ENCODE measurements around the gene ADAM8.
A peak's percentile ranks its signal among the peaks of the same experiment; 100 is the strongest.
"Not testable (repeated sequence)": the region's sequence is repeated elsewhere in the genome, so short reads cannot be mapped to it uniquely, and the experiment has no call there.

The ADAM8 gene

DNA sequence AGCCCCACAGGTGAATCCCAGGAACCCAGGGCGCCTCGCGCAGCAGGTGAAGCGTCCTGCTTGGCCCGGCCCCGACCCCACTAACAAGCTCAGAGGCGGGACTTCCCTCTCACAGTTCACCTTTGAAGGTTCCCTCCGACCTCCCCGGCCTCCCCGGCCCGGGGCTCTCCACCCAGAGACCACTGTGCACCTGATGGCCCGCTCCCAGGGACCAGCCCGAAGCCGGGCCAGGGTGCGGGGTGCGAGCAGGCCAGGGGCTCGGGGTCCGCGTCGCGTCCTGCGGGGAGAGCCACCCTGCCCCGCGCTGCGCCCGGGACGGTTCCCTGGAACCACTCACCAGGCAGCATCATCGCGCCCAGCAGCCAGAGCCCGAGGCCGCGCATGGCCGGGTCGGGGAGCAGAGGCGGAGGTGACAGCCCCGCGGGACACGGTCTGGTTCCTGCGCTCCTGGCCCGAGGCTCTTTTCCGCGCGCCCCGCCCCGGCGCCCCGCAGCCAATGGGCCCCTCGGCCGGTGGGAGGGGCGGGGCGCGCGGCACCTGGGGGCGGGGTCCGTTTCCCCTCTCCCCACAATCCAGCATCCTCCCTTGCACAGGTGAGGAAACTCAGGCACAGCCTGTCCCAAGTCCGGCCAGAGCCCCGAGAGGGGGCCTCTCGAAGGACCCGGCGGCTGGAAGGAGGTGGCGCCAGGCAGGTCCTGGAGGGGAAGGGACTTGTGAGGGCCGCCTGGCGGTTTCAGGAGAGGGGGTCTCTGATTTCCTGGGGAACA lies at the start of gene ADAM8:
Gene ADAM8 (minus strand): TSS at position 434 of the 767 bp plus-strand sequence. CDS start 51 bp downstream, at position 383.
- peak; percentile 48 for DNase-seq

DNA sequence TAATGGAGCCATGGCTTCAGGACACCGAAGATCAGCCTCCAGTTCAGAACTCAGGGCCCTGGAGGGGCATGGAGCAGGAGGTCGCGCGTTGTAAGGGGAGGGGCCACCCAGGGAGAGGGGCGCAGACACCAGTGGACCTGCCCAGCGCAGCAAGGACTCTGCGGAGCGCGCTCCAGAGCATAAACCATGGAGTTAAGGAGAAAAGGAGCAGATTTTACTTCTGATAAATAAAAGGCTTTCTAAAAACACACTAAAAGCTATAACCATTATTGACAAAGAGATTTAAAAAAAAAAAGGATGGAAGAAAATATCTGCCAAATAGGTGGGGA lies 49.5 kb upstream of the ADAM8 start:
- no peak for DNase-seq

DNA sequence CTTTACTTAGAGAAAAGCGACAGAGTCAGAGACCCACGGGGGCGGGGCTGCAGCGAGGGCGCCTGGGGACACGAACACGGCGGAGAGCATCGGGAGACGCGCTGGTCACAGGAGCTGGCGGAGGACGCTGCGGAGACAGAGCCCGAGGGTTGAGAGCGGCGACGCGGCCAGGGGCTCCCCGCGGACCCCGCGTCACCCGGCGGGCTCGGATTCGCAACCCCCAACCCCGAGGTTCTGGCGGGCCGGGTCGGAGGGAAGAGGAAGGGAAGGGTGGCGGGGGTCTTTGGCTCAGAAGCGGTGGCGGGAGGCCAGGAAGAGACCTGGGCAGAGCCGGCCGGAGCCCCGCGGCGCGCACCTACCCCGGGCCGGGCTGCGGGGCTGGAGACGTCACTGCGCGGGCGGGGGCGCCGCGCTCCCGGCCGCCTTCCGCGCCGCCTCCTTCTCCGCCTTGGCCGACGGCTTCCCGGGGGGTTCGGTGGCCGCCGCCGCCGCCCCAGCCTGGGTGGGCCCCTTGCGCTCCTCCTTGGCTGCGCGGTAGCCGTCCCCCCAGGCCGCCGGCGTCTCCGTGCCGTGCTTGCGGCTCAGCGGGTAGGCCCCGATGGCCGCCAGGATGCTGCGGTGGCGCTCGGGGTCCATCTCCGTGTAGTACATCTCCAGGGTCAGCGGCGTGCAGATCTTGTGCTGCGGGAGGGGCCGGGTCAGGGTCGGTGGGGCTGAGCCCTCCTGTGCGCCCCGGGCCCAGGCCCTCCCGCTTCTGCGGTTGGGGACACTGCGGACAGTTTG lies 49.0 kb upstream of the ADAM8 start:
- no peak for DNase-seq

DNA sequence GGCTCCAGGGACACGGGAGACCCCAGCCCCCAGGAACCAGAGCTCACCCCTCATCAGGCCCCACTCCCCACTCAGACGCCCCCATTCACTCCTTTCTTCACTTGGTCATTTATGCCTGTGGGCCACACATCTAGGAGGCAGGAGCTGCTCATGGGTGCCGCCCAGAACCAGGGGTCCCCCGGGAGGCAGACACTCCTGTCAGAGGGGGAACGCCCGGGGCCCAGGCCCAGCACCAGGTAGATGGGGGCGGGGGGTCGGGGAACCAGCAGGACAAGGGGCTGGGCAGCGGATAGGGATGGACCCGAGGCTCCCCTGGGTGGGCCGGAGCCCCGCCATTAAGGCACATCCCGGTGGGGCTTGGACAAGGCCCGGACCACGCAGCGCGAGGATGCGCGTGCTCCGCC lies 48.2 kb upstream of the ADAM8 start:
- DNase-seq: no peak

DNA sequence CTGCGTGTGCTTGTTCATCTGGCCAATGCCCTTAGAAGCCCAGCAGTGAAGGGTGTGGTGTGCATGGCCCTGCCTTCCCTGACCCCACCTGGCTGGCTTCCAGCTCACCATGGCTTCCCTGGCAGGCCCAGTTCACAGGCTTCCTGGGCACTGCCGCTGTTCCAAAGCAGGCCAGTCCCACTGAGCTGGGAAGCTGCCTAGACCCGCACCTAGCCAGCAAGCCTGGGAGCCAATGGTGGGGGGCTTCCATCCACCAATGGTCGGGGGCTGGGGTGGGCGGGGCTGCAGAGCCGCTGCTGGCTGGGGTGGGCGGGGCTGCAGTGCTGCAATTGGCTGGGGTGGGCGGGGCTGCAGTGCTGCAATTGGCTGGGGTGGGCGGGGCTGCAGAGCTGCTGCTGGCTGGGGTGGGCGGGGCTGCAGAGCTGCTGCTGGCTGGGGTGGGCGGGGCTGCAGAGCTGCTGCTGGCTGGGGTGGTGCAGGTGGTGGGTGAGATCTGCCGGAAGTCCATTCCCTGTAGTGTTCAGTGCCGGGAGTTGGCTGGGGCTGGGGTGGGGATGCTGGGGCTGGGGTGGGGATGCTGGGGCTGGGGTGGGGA lies 47.6 kb upstream of the ADAM8 start:
- peak; percentile 33 for DNase-seq

DNA sequence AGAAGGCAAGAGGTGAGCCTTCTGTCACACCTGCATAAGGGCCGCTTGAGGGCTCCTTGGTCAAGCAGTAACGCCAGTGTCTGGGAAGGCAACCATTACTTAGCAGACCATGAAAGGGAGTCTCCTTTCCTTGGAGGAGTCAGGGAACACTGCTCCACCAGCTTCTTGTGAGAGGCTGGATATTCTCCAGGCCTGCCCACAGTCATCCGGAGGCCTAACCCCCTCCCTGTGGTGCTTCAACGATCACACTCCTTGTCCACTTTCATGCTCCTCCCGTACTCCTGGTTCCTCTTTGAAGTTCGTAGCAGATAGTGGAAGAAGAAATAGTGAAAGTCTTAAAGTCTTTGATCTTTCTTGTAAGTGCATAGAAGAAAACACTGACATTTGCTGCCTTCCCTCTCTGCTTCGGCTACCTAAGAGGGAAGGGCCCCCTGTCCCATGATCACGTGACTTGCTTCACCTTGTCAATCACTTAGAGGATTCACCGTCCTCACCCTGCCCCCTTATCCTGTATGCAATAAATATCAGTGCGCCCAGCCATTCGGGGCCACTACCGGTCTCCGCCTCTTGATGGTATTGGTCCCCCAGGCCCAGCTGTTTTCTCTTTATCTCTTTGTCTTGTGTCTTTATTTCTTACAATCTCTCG lies 45.5 kb upstream of the ADAM8 start:
- DNase-seq: not testable (repeated sequence)

DNA sequence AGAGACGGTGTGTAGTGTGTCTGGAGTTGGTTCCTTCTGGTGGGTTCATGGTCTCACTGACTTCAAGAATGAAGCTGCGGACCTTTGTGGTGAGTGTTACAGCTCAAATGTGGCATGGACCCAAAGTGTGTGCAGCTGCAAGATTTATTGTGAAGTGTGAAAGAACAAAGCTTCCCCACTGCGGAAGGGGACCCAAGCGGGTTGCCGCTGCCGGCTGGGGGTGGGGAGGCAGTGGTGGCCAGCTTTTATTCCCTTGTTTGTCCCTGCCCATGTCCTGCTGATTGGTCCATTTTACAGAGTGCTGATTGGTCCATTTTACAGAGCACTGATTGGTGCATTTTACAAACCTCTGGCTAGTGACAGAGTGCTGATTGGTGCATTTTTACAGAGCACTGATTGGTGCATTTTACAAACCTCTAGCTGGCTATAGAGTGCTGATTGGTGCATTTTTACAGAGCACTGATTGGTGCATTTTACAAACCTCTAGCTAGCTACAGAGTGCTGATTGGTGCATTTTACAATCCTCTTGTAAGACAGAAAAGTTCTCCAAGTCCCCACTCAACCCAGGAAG lies 44.3 kb upstream of the ADAM8 start:
- DNase-seq: not testable (repeated sequence)

DNA sequence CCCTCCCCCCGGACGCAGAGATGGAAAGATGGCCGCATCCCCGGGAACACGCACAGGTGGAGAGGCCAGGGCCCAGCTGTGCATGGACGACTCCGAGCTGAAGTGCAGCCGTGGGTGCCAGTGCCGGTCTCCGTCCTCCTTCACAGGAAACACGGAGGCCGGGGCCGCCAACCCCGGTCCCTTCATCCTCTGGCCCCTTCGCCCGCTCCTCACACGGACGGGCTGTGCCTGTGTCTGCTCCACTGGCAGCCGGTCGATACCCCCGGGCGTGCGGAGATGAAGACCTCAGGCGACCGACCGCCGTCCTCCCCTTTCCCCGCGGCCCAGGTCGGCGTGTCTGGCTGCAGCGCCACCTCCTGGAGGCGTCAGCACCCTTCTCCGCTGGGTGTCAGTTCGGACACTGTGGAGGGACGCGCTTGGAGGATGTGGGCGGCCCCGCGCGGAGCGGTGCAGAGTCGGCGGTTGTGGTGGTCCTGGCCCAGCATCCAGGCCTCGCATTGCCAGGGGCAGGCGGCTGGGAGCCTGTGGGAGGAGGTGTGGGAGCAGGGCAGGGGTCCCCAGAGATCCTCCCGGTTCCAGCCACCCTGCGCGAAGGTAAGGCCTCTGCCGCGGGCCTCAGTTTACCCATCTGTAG lies 41.9 kb upstream of the ADAM8 start:
- peak; percentile 45 for DNase-seq

DNA sequence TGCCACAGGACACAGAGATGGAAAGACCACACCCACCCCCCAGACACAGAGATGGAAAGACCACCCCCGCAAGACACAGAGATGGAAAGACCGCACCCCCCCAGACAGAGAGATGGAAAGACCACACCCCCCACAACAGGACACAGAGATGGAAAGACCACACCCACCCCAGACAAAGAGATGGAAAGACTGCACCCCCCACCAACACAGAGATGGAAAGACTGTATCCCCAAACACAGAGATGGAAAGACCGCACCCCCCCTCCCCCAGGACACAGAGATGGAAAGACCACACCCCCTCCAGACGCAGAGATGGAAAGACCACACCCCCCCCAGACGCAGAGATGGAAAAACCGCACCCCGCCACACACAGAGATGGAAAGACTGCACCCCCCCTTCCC lies 40.1 kb upstream of the ADAM8 start:
- no peak for DNase-seq

DNA sequence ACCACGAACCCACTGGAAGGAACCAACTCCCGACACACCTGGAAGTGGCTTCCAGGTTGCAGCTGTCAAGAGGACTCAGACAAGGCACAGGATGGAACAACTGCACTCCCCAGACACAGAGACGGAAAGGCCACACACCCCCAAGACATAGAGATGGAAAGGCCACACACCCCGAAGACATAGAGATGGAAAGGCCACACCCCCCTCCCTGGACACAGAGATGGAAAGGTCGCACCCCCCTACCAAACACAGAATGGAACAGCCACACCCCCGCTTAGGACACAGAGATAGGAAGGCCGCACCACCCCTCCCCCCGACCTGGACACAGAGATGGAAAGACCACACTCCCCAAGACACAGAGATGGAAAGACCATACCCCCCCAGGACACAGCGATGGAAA lies 39.6 kb upstream of the ADAM8 start:
- no peak for DNase-seq

DNA sequence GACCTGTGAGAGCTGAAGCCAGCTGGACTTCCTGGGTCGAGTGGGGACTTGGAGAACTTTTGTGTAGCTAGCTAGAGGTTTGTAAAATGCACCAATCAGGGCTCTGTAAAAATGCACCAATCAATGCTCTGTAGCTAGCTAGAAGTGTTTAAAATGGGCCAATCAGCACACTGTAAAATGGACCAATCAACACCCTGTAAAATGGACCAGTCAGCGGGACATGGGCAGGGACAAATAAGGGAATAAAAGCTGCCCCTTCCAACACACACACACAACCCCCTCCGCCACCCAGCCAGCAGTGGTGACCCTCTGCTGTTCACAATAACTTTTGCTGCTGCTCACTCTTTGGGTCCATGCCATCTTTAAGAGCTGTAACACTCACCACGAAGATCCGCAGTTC lies 39.2 kb upstream of the ADAM8 start:
- no peak for DNase-seq

DNA sequence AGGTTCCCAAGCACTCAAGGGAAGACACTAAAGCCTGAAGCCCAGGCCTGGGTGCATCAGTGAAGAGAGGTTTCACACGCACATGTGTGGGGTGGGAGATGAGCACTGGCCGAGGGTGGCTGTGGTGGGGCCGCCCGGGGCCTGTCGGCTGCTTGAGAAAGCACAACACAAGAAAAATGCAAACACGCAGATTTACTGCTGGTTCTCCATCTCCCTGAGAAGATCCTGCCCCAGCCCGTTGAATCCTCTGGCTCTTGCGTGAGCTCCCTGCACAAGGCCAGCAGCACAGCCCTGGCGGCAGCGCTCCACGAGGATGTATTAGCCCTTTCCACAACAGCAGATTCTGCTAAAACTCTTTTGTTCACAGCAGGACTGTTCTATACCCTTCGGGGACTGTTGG lies 38.2 kb upstream of the ADAM8 start:
- DNase-seq: no peak

DNA sequence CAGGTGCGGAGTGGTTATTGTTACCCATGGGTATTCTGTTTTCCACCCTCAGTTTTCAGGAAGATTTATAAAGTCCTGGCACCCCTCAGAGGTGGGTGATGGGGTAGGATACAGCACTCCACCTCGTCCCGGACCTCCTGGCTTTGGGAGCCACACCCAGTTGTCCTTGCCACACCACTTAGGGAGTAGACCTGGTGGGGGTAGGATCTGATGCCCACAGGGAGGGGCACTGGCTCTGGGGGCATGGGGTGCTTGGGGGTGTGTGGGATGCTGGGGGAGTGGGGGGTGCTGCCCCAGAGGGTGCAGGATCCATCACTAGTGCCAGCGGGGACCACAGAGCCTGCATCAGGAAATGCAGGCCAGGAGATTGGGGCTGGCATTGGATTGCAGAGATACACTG lies 36.5 kb upstream of the ADAM8 start:
- DNase-seq: no peak

DNA sequence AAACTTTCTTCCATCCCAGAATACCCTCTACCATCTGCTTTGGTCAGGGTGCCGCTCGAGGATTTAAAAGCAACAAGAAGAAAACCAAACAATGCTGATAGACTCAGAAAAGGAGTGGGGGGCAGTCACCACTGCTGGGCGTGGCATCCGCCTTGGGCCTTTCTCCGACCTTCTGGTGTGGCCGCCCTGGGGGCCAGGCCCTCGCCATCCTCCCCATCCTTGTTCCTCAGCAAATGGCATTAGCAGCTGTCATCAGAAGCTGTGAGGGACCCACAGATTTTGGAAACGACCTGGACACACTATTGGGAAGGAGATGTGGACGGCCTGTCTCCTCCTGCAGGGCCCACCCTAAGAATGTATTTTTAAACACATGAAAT lies 36.1 kb upstream of the ADAM8 start:
- DNase-seq: no peak

DNA sequence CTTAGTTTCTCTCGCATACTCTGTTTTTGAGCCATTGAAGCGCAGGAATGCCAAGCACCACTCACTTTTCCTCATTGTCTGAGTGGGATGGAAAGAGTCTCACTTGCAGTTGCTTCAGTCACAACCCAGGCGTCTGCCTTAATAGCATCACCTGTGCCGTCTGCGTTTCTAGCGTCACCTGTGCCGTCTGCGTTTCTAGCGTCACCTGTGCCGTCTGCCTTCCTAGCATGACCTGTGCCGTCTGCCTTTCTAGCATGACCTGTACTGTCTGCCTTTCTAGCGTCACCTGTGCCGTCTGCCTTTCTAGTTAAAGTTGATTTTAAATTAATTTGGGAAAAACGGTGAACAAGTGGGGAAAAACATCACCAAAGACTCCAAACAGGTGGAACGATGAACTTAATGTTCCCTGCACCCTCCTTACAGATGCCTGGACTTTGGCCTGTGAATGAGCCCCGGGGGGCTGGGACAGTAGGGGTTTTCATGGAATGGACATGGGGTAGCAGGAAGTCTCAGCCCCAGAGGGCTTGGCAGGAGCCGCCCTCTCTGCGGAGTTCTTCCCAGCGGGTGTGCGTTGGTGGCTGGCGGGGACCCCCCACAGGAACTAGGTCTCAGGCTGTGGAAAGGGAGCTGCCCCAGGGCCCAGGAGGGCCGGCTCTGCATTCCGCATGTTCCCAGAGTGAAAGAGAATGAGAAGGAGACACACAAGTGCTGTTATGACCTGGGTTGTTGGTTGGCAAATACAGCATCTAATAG lies 35.5 kb upstream of the ADAM8 start:
- no peak for DNase-seq

DNA sequence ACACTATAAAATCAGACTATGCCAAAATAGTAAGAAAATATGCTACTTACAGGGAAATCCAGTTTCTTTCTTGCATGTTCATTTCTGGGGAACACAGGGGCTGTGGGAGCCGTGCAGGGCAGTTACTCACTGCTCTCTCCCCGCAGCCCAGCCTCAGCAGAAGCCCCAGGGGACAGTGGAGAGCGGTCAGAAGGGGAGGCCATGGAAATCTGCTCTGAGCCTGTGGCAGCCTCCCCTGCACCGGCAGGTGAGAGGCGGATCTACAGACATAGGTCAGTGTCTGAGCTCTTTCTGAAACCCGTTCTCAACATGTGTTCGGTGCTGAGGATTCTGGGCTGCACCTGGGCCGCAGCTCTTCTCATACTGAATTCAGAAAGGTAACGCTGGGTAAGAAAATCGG lies 34.9 kb upstream of the ADAM8 start:
- no peak for DNase-seq

DNA sequence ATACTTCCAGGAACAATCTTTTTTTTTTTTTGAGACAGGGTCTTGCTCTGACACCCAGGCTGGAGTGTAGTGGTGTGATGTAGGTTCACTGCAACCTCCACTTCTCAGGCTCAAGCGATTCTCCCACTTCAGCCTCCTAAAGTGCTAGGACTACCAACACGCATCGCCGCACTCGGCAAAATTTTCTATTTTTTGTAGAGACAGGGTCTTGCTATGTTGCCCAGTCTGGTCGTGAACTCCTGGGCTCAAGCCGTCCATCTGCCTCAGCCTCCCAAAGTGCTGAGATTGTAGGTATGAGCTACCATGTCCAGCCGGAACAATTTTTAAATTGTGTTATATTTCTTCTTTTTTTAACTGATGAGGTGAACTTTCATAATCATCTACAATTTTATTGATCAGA lies 34.1 kb upstream of the ADAM8 start:
- no peak for DNase-seq

DNA sequence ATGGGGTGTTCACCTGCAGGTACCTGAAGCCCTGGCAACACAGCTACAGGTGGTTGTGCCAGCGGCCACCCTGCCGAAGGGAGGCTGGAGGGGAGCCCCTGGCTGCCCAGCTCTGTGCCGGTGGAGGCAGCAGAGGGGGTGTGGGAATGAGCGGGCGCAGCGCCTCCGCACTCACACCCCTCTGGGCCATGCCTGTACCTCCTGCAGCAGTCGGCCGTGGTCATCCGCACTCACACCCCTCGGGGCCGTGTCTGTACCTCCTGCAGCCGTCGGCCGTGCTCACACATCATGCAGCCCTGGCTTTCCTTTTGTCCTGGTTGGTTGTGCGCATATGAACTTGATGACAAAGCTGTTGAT lies 33.7 kb upstream of the ADAM8 start:
- DNase-seq: no peak

DNA sequence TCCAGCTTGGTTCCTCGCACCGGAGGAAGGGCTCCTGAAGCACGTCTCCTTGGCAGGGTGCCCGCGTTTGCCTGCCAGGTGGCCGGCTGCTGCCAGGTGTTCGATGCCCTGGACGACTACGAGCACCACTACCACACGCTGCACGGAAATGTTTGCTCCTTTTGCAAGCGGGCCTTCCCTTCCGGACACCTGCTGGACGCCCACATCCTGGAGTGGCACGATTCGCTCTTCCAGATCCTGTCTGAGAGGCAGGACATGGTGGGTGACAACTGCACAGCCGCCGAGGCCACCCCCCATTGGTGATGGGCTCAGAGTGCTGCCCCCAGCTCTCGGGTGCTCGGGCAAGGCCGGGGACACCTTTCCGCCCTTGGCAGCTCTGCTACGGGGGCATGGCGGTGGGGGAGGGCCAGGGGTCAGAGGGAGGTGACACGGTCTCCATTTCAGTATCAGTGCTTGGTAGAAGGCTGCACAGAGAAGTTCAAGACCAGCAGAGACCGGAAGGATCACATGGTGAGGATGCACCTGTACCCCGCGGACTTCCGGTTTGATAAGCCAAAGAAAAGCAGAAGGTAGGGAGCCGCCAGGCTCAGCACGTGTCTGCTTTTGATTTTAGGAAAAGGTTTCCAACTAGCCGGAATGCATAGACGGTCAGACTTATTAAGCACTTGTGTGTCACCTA lies 33.2 kb upstream of the ADAM8 start:
- no peak for DNase-seq

DNA sequence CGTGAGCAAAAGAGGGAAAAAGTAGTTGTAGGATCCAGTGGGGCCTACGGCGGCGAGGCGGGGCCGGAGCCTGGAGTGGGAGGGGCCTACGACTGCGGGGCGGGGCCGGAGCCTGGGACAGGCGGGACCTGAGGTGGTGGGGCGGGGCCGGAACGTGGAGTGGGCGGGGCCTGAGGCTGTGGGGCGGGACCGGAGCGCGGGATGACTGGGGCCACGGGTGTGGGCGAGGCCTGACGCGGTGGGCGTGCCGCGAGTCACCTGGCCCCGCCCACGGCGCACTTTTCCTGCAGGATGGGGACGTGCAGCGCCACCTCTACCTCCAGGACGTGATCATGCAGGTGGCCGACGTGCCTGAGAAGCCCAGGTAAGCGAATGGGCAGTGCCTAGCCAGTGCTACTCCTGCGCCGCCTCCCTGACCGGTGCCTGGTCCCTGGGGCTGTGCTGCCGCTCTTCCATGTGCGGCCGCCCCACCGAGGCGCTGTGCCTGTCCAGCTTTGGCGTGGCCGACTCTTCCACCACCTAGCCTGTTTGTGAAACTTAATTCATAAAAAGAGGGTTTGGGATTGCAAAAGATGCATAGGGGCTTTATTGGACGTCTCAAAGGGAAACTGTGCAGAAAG lies 32.5 kb upstream of the ADAM8 start:
- DNase-seq: peak; percentile 85

Data from activated CD4-positive, alpha-beta T cell treated with anti-CD3 and anti-CD28 coated beads for 1 hour (primary cell).